Measurements from ENCODE around the gene KCNK10.

GRCh38 chr14:88327497-88327896 lies 4.4 kb upstream of the KCNK10 start:
- no peak for TF ChIP-seq GABPA (IDR thresholded peaks at IDR 0.05; ENCODE audit: borderline replicate concordance, insufficient read depth, low read length)
- TF ChIP-seq EZH2 (IDR thresholded peaks at IDR 0.05; ENCODE audit: low read depth, low read length, severe bottlenecking) = no peak
- TF ChIP-seq CEBPB (IDR thresholded peaks at IDR 0.05; ENCODE audit: low read depth, low read length) = no peak
- TF ChIP-seq, protein P1, sequence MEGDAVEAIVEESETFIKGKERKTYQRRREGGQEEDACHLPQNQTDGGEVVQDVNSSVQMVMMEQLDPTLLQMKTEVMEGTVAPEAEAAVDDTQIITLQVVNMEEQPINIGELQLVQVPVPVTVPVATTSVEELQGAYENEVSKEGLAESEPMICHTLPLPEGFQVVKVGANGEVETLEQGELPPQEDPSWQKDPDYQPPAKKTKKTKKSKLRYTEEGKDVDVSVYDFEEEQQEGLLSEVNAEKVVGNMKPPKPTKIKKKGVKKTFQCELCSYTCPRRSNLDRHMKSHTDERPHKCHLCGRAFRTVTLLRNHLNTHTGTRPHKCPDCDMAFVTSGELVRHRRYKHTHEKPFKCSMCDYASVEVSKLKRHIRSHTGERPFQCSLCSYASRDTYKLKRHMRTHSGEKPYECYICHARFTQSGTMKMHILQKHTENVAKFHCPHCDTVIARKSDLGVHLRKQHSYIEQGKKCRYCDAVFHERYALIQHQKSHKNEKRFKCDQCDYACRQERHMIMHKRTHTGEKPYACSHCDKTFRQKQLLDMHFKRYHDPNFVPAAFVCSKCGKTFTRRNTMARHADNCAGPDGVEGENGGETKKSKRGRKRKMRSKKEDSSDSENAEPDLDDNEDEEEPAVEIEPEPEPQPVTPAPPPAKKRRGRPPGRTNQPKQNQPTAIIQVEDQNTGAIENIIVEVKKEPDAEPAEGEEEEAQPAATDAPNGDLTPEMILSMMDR (IDR thresholded peaks at IDR 0.05; ENCODE audit: control extremely low read depth in 1 of 3, insufficient read depth in 1 of 3, low read depth in 1 of 3, low read length in 3 of 3) = no peak

All from H1 (cell line).